IMR-90 (cell line): ENCODE measurements around the gene SYNPO2. TPM values are rescaled to one million over a fixed set of nuclear protein-coding genes. Genes with fewer than 3 reads are reported as not detected.
A peak's percentile ranks its signal among the peaks of the same experiment; 100 is the strongest.

Source experiments
- ATAC-seq: fragments of 200-7000 bp; cut with Tn5 transposase; 2 replicates; pipeline ENCODE4 v1.9.1; 2020; ENCODE audit warnings: low read depth, mild to moderate bottlenecking, moderate library complexity
- BruUV-seq: library from RNA; stranded (reverse); fragments of 400-500 nt; replicated peaks from 2 replicates; lab custom pipeline; 2021; lab: Mats Ljungman, UMichigan
- CTCF ChIA-PET: fragments of 300-600 bp; formaldehyde crosslinking; extraction: SDS; loops from one replicate; lab custom pipeline; 2021; ENCODE audit warnings: antibody characterized with exemption; lab: Yijun Ruan, JAX
- POLR2A ChIA-PET: fragments of 300-600 bp; sonication (Branson Sonifier 250); formaldehyde crosslinking; loops from one replicate; lab custom pipeline; 2022; ENCODE audit warnings: antibody characterized with exemption; ENCODE audit not compliant: unreplicated experiment; lab: Charles Lee
- DNase-seq: peaks from one replicate; pipeline ENCODE4 v3.0.0; 2013
- H2AFZ ChIP-seq: replicated peaks from 2 replicates; pipeline ENCODE3; 2013; ENCODE audit warnings: low read length, mild to moderate bottlenecking; ENCODE audit not compliant: poor library complexity
- H2AK5ac ChIP-seq: 2 replicates; pipeline ENCODE4 v1.6.1; 2013; ENCODE audit warnings: low read depth, low read length, inconsistent platforms
- H2AK9ac ChIP-seq: replicated peaks from 2 replicates; pipeline ENCODE3; 2013; ENCODE audit warnings: mild to moderate bottlenecking, low read depth, low read length, moderate library complexity; ENCODE audit not compliant: poor library complexity
- H2BK120ac ChIP-seq: 2 replicates; pipeline ENCODE4 v1.6.1; 2013; ENCODE audit warnings: low read depth, low read length, inconsistent platforms
- H2BK15ac ChIP-seq: 3 replicates; pipeline ENCODE4 v1.6.1; 2013; ENCODE audit warnings: low read depth, low read length, inconsistent platforms
- H2BK20ac ChIP-seq: 2 replicates; pipeline ENCODE4 v1.6.1; 2013; ENCODE audit warnings: low read depth, mild to moderate bottlenecking, inconsistent platforms, low read length, moderate library complexity
- H2BK5ac ChIP-seq: 2 replicates; pipeline ENCODE4 v1.6.1; 2013; ENCODE audit warnings: mild to moderate bottlenecking, low read depth, low read length, inconsistent platforms; ENCODE audit not compliant: poor library complexity, severe bottlenecking
- H3K14ac ChIP-seq: replicated peaks from 2 replicates; pipeline ENCODE4 v1.6.1; 2013; ENCODE audit warnings: low read depth, low read length, inconsistent platforms
- H3K18ac ChIP-seq: 2 replicates; pipeline ENCODE4 v1.6.1; 2013; ENCODE audit warnings: low read depth, low read length, control low read depth
- H3K23ac ChIP-seq: 2 replicates; pipeline ENCODE4 v1.6.1; 2013; ENCODE audit warnings: low read depth, low read length, inconsistent platforms
- H3K27ac ChIP-seq: 2 replicates; pipeline ENCODE4 v1.5.1; 2013; ENCODE audit warnings: mild to moderate bottlenecking, control low read depth, low read length; ENCODE audit not compliant: insufficient read depth
- H3K27me3 ChIP-seq: 2 replicates; pipeline ENCODE4 v1.6.1; 2013; ENCODE audit warnings: low read length; ENCODE audit not compliant: control insufficient read depth, insufficient read depth
- H3K36me3 ChIP-seq: 2 replicates; pipeline ENCODE4 v1.6.1; 2013; ENCODE audit warnings: low read length, mixed read lengths; ENCODE audit not compliant: control insufficient read depth, insufficient read depth
- H3K4ac ChIP-seq: 2 replicates; pipeline ENCODE4 v1.6.1; 2013; ENCODE audit warnings: low read depth, low read length, inconsistent platforms
- H3K4me1 ChIP-seq: 2 replicates; pipeline ENCODE4 v1.6.1; 2013; ENCODE audit warnings: low read length, mixed read lengths; ENCODE audit not compliant: control insufficient read depth, insufficient read depth
- H3K4me2 ChIP-seq: 2 replicates; pipeline ENCODE4 v1.6.1; 2013; ENCODE audit warnings: low read depth, mild to moderate bottlenecking, control low read depth, low read length, moderate library complexity
- H3K4me3 ChIP-seq: 2 replicates; pipeline ENCODE4 v1.5.1; 2013; ENCODE audit warnings: low read depth, mild to moderate bottlenecking, control low read depth, low read length, moderate library complexity; ENCODE audit not compliant: insufficient read depth
- H3K56ac ChIP-seq: 2 replicates; pipeline ENCODE4 v1.6.1; 2013; ENCODE audit warnings: low read length, inconsistent platforms; ENCODE audit not compliant: insufficient read depth; ENCODE audit errors: extremely low read depth
- H3K79me1 ChIP-seq, 2 experiments: 2 replicates each; pipeline ENCODE4 v1.6.1; 2013; ENCODE audit warnings: low read length in 2 of 2, inconsistent platforms in 1 of 2, low read depth in 1 of 2
- H3K9ac ChIP-seq: 2 replicates; pipeline ENCODE4 v1.6.1; 2013; ENCODE audit warnings: low read depth, low read length, control low read depth
- H3K9me1 ChIP-seq: 2 replicates; pipeline ENCODE4 v1.6.1; 2013; ENCODE audit warnings: low read length, inconsistent platforms; ENCODE audit not compliant: insufficient read depth
- H3K9me3 ChIP-seq: 2 replicates; pipeline ENCODE4 v1.6.1; 2013; ENCODE audit warnings: low read length; ENCODE audit not compliant: control insufficient read depth, insufficient read depth
- H4K20me1 ChIP-seq: 2 replicates; pipeline ENCODE4 v1.6.1; 2013; ENCODE audit warnings: low read length, inconsistent platforms; ENCODE audit not compliant: insufficient read depth
- H4K5ac ChIP-seq: 2 replicates; pipeline ENCODE4 v1.6.1; 2013; ENCODE audit warnings: mild to moderate bottlenecking, low read depth, low read length, control low read depth
- H4K8ac ChIP-seq, 2 experiments: 2 replicates each; pipeline ENCODE4 v1.6.1; 2013; ENCODE audit warnings: low read depth in 2 of 2, low read length in 2 of 2, control low read depth in 1 of 2, inconsistent platforms in 1 of 2
- H4K91ac ChIP-seq: 2 replicates; pipeline ENCODE4 v1.6.1; 2013; ENCODE audit warnings: low read depth, low read length, inconsistent platforms; ENCODE audit not compliant: insufficient read depth
- CEBPB ChIP-seq: IDR thresholded peaks from 2 replicates; pipeline ENCODE4 v1.6.1; 2012; ENCODE audit warnings: low read depth, low read length, improper control_type of control experiment
- MXI1 ChIP-seq: IDR thresholded peaks from 2 replicates; pipeline ENCODE4 v1.6.1; 2012; ENCODE audit warnings: low read depth, mild to moderate bottlenecking, low read length, moderate library complexity, borderline replicate concordance
- SMC3 ChIP-seq: fragments of 150-350 bp; IDR thresholded peaks from 2 replicates; pipeline ENCODE4 v1.6.1; 2016; ENCODE audit warnings: low read depth, mild to moderate bottlenecking, antibody characterized with exemption, low read length, moderate library complexity
- WGBS, 2 experiments: methylation state at CpG; one replicate each; pipeline versions ENCODE4 v1.1.5 to v1.1.7; 2013; ENCODE audit warnings: missing lambda C conversion rate in 2 of 2; ENCODE audit not compliant: insufficient read length in 1 of 2; ENCODE audit errors: extremely low coverage in 2 of 2; 5-methylcytosine and 5-hydroxymethylcytosine counted together
- dilution Hi-C: fragments of 300-500 bp; cut with HindIII; formaldehyde crosslinking; loops from one replicate; pipeline ENCODE4 v1.14.3; 2018; ENCODE audit warnings: low sequenced_read_pairs; ENCODE audit not compliant: unreplicated experiment
- in situ Hi-C: fragments of 300-500 bp; cut with MboI; formaldehyde crosslinking; loops from 3 replicates; pipeline ENCODE4 v1.14.3; 2019; ENCODE audit warnings: low sequenced_read_pairs, inconsistent platforms, mixed read lengths
- intact Hi-C: fragments of 100-400 bp; cut with micrococcal nuclease; formaldehyde crosslinking; loops from 2 replicates; pipeline ENCODE4 v1.10.0; 2022
- polyA plus RNA-seq, 3 experiments: library from polyadenylated mRNA; depleted of rRNA; stranded (reverse); fragments of >200 nt; gene quantifications; 2 replicates each; pipeline ENCODE4 v1.2.3, GENCODE V29; 2012; ENCODE audit warnings: low replicate concordance in 1 of 3
- total RNA-seq: library from RNA; depleted of rRNA; stranded (reverse); fragments of >200 nt; gene quantifications from 2 replicates; pipeline ENCODE4 v1.2.3, GENCODE V29; 2012

The SYNPO2 gene
- total and polyA plus RNA-seq, 2 of the 4 experiments (the other 2 are of a cell fraction) = 0.99 to 1.8 TPM

DNA sequence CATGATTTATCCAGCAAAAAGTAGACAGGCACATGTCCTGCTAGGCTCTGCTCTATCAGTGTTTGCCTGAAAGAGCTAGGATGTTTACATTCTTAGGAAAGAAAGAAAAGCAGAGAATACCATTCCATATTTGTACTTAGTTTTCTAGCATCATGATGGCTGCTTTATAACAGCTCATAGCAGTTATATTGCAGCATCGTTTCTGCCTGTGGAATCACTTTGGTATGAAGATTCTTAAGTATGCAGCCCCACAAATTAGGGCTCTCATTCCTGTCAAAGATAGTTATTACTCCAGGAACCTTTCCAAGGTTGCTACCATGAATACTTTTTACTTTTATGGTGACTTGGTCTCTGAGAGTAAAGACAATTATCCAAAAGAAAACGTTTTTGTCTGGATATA, 128.0 kb downstream of the SYNPO2 start:
- H2AFZ ChIP-seq = no peak overlapping the region
- H3K4ac ChIP-seq = peak overlapping the region; percentile 93; the same call in 1 of the 2 replicates
- peak overlapping the region; percentile 67; the same call in 1 of the 2 replicates for H2AK5ac ChIP-seq
- H2BK15ac ChIP-seq = peak overlapping the region; percentile 86; the same call in 2 of the 3 replicates
- H3K27me3 ChIP-seq = no peaks in the 10 kb centered on the region
- DNase-seq = peak; percentile 93
- peak overlapping the region; percentile 97; the same call in 1 of the 2 replicates for H4K5ac ChIP-seq
- BruUV-seq = no TSS peak
- no peak overlapping the region for H2AK9ac ChIP-seq
- no peak overlapping the region for H3K4me3 ChIP-seq
- H3K56ac ChIP-seq = peak overlapping the region; percentile 97
- ChIA-PET POLR2A (interaction anchor here (0.5 to 2.0 kb wide), 10 partner anchors 9 to 284 kb away, joined by 3 to 9 read pairs (median 5); a partner anchor contains a TSS), CTCF (interaction anchor here (0.9 kb wide), 1 partner anchor 8 kb away, joined by 3 read pairs; no protein-coding TSS in a partner anchor)
- no peaks in the 10 kb centered on the region for H3K36me3 ChIP-seq
- H3K4me1 ChIP-seq = peaks cover 11% of the 10 kb centered on the region
- H2BK5ac ChIP-seq = peak overlapping the region; percentile 100
- no CpG with 5 or more reads among the region's 2 CpGs for WGBS, 2 experiments
- H3K9me1 ChIP-seq = no peaks in the 10 kb centered on the region; the same call in 1 of the 2 replicates
- intact Hi-C loops = loop anchor here (2.0 kb wide), 1 partner anchor 22 kb away; no protein-coding TSS in a partner anchor
- H4K91ac ChIP-seq = peak overlapping the region; percentile 96
- H3K9ac ChIP-seq = peak overlapping the region; percentile 42; the same call in 1 of the 2 replicates
- H3K14ac ChIP-seq = peak overlapping the region; percentile 96
- no peaks in the 10 kb centered on the region for H4K20me1 ChIP-seq
- H3K9me3 ChIP-seq = no peaks in the 10 kb centered on the region
- no peak overlapping the region for H3K4me2 ChIP-seq
- TF ChIP-seq CEBPB = peak; percentile 89
- peak; percentile 44; the same call in 1 of the 2 replicates for TF ChIP-seq MXI1
- TF ChIP-seq SMC3 = no peak
- peak overlapping the region; percentile 87 to 97 for H4K8ac ChIP-seq
- in situ Hi-C loops = no loop called here
- H2BK120ac ChIP-seq = peak overlapping the region; percentile 99
- H2BK20ac ChIP-seq = peak overlapping the region; percentile 99
- ATAC-seq = peak; percentile 91
- peak overlapping the region; percentile 93; the same call in 1 of the 2 replicates for H3K23ac ChIP-seq
- dilution Hi-C loops = no loop called here
- H3K27ac ChIP-seq = peak overlapping the region; percentile 99; the same call in 1 of the 2 replicates
- peak overlapping the region; percentile 100; the same call in 1 of the 2 replicates for H3K18ac ChIP-seq
- no peaks in the 10 kb centered on the region for H3K79me1 ChIP-seq
